Mucosa of descending colon (tissue), 3 donors: ENCODE data around the gene ROBO1. TPM values are rescaled to one million over a fixed set of nuclear protein-coding genes. Genes with fewer than 3 reads are reported as not detected.

Experiments
- ATAC-seq: fragments of 200-7000 bp; cut with Tn5 transposase; one replicate; pipeline ENCODE4 v1.9.1; 2020; ENCODE audit warnings: mild to moderate bottlenecking, moderate library complexity
- DNase-seq, 3 donors: peaks; one replicate each; pipeline ENCODE4 v3.0.0-alpha.2; 2020
- H3K36me3 ChIP-seq: fragments of 200-600 bp; one replicate; pipeline ENCODE4 v1.8.0; 2021; ENCODE audit warnings: low read depth, mild to moderate bottlenecking
- H3K4me1 ChIP-seq: fragments of 200-600 bp; one replicate; pipeline ENCODE4 v1.8.0; 2021; ENCODE audit warnings: low read depth, mild to moderate bottlenecking
- H3K4me3 ChIP-seq: fragments of 200-600 bp; one replicate; pipeline ENCODE4 v1.8.0; 2021; ENCODE audit warnings: mild to moderate bottlenecking
- H3K9me3 ChIP-seq: fragments of 200-600 bp; one replicate; pipeline ENCODE4 v1.8.0; 2021; ENCODE audit warnings: mild to moderate bottlenecking
- CTCF ChIP-seq: fragments of 200-600 bp; IDR thresholded peaks from one replicate; pipeline ENCODE4 v1.8.0; 2022; ENCODE audit warnings: antibody characterized with exemption, mild to moderate bottlenecking
- intact Hi-C, 2 donors: fragments of 100-400 bp; cut with DNase I in 1 of 2; cut with micrococcal nuclease in 1 of 2; formaldehyde crosslinking; loops; one replicate each; pipeline versions ENCODE4 v1.11.0 to v1.11.1; 2022; cut with DNase I, micrococcal nuclease
- total RNA-seq, 3 donors: library from RNA; stranded (reverse); fragmentation: NEBNext Ultra II Directional in 2 of 3; extraction: Animal tissue kit (Norgen Biotek cat#: 25700) in 2 of 3; gene quantifications; one replicate each; pipeline versions ENCODE4 v1.2.1 to v1.2.4, GENCODE V29; 2021 to 2023
- donor health status: DM: no; HTN: no; CAD: no; lungs with moderate emphysema.
- donor health status: DM: no; HTN: no; CAD: no.
- donor health status: DM: no; HTN: yes; CAD: no.

ROBO1 gene
- total RNA-seq, 3 donors from 2014 or later: 4.3 to 22.7 (median 10.1) TPM

GRCh38 chr3:79263423-79263822, 504.4 kb downstream of the ROBO1 start:
- no peak for DNase-seq
- no peak for ATAC-seq
- Histone ChIP-seq H3K9me3 (no peaks in the 10 kb centered on the region), H3K4me1 (no peaks in the 10 kb centered on the region), H3K4me3 (no peak overlapping the region), H3K36me3 (no peaks in the 10 kb centered on the region)
- no peak for TF ChIP-seq CTCF
- intact Hi-C loops: no loop called here

GRCh38 chr3:79258479-79258878, 509.3 kb downstream of the ROBO1 start:
- no peaks in the 10 kb centered on the region for H3K4me1 ChIP-seq
- TF ChIP-seq CTCF: no peak
- H3K4me3 ChIP-seq: no peak overlapping the region
- no peak for ATAC-seq
- no peaks in the 10 kb centered on the region for H3K9me3 ChIP-seq
- intact Hi-C loops: no loop called here
- DNase-seq: no peak
- no peaks in the 10 kb centered on the region for H3K36me3 ChIP-seq

- DNase-seq: no peak
- no peak for ATAC-seq
- no peaks in the 10 kb centered on the region for H3K4me1 ChIP-seq
- no peak overlapping the region for H3K4me3 ChIP-seq
- intact Hi-C loops: no loop called here
- no peaks in the 10 kb centered on the region for H3K9me3 ChIP-seq
- TF ChIP-seq CTCF: no peak
- H3K36me3 ChIP-seq: no peaks in the 10 kb centered on the region
These were observed 510.0 kb downstream of the ROBO1 start for GRCh38 chr3:79257791-79258190.

GRCh38 chr3:79255702-79256101, 512.1 kb downstream of the ROBO1 start:
- no peak for ATAC-seq
- no peaks in the 10 kb centered on the region for H3K36me3 ChIP-seq
- intact Hi-C loops: no loop called here
- TF ChIP-seq CTCF: no peak
- no peak for DNase-seq
- no peaks in the 10 kb centered on the region for H3K9me3 ChIP-seq
- H3K4me3 ChIP-seq: no peak overlapping the region
- no peaks in the 10 kb centered on the region for H3K4me1 ChIP-seq

GRCh38 chr3:79255292-79255691, 512.5 kb downstream of the ROBO1 start:
- no peak overlapping the region for H3K4me3 ChIP-seq
- TF ChIP-seq CTCF: no peak
- DNase-seq: no peak
- no peaks in the 10 kb centered on the region for H3K9me3 ChIP-seq
- ATAC-seq: no peak
- intact Hi-C loops: no loop called here
- H3K36me3 ChIP-seq: no peaks in the 10 kb centered on the region
- no peaks in the 10 kb centered on the region for H3K4me1 ChIP-seq

GRCh38 chr3:79253704-79254103, 514.1 kb downstream of the ROBO1 start:
- DNase-seq: no peak
- ATAC-seq: no peak
- Histone ChIP-seq H3K4me3 (no peak overlapping the region), H3K9me3 (no peaks in the 10 kb centered on the region), H3K4me1 (no peaks in the 10 kb centered on the region), H3K36me3 (no peaks in the 10 kb centered on the region)
- TF ChIP-seq CTCF: no peak
- intact Hi-C loops: no loop called here
